Liver (tissue), 3 donors: ENCODE measurements around the gene MYLIP.

Experiments used
- CTCF ChIP-seq: fragments of 150-350 bp; IDR thresholded peaks from 2 replicates; pipeline ENCODE4 v1.5.1; 2017; ENCODE audit warnings: improper control_type of control experiment, low read depth, low read length; ENCODE audit not compliant: missing input control
- RXRA ChIP-seq, 2 donors: IDR thresholded peaks; 2 replicates each; pipeline ENCODE4 v1.6.1; 2017 to 2018; ENCODE audit warnings: antibody characterized with exemption in 2 of 2, mild to moderate bottlenecking in 1 of 2
- YY1 ChIP-seq: IDR thresholded peaks from 2 replicates; pipeline ENCODE4 v1.6.1; 2016; ENCODE audit warnings: antibody characterized with exemption, mild to moderate bottlenecking
- donor health status: healthy.
- donor health status: healthy.

GRCh38 chr6:16146527-16146955, 17.7 kb downstream of the MYLIP start:
- TF ChIP-seq CTCF (no peak), RXRA (IDR thresholded peaks at IDR 0.05) (no peak), YY1 (no peak)
